CD4-positive, alpha-beta T cell (primary cell): ENCODE data around the gene PLP2. TPM values are rescaled to one million over a fixed set of nuclear protein-coding genes. Genes with fewer than 3 reads are reported as not detected.

Experiments used
- ATAC-seq: fragments of 200-7000 bp; cut with Tn5 transposase; one replicate; pipeline ENCODE4 v1.10.0; 2022; ENCODE audit warnings: mild to moderate bottlenecking; ENCODE audit not compliant: poor library complexity
- CTCF ChIA-PET: fragments of 350-600 bp; sonication (Branson Sonifier 250); formaldehyde crosslinking; loops from one replicate; lab custom pipeline; 2021; ENCODE audit warnings: antibody characterized with exemption, inconsistent platforms; lab: Charles Lee
- POLR2A ChIA-PET: fragments of 350-600 bp; sonication (Branson Sonifier 250); formaldehyde crosslinking; loops from one replicate; lab custom pipeline; 2021; ENCODE audit warnings: antibody characterized with exemption, inconsistent platforms; lab: Charles Lee
- DNase-seq, 14 experiments: peaks; one replicate each; pipeline ENCODE4 v3.0.0-alpha.2; 2013 to 2020; ENCODE audit warnings: mixed read lengths in 2 of 14
- H3K27ac ChIP-seq, 2 donors: one replicate each; pipeline versions ENCODE4 v1.5.1 to v1.7.0; 2013; ENCODE audit warnings: low read length in 2 of 2, low read depth in 1 of 2, mild to moderate bottlenecking in 1 of 2
- H3K27me3 ChIP-seq, 2 experiments: 1 replicate in 1 of 2; 2 replicates in 1 of 2; pipeline versions ENCODE4 v1.6.1 to v1.7.0; 2013; ENCODE audit warnings: low read length in 2 of 2, control low read depth in 1 of 2, mild to moderate bottlenecking in 1 of 2, moderate library complexity in 1 of 2; ENCODE audit not compliant: insufficient read depth in 2 of 2, control insufficient read depth in 1 of 2
- H3K36me3 ChIP-seq: one replicate; pipeline ENCODE4 v1.6.1; 2013; ENCODE audit warnings: low read length, control low read depth; ENCODE audit not compliant: insufficient read depth
- H3K4me1 ChIP-seq: one replicate; pipeline ENCODE4 v1.6.1; 2013; ENCODE audit warnings: low read length, control low read depth; ENCODE audit not compliant: insufficient read depth
- H3K4me3 ChIP-seq: one replicate; pipeline ENCODE4 v1.5.1; 2013; ENCODE audit warnings: mild to moderate bottlenecking, low read length, moderate library complexity
- H3K9me3 ChIP-seq, 2 experiments: 1 replicate in 1 of 2; 2 replicates in 1 of 2; pipeline versions ENCODE4 v1.6.1 to v1.7.0; 2013; ENCODE audit warnings: low read length in 2 of 2, mild to moderate bottlenecking in 2 of 2, control low read depth in 1 of 2, moderate library complexity in 1 of 2; ENCODE audit not compliant: control insufficient read depth in 1 of 2, insufficient read depth in 1 of 2
- H3K27ac Mint-ChIP-seq: one replicate; pipeline ENCODE4 v1.8.0; 2020; ENCODE audit warnings: mixed read lengths
- H3K27me3 Mint-ChIP-seq: one replicate; pipeline ENCODE4 v1.8.0; 2021; ENCODE audit warnings: mixed read lengths
- H3K36me3 Mint-ChIP-seq: one replicate; pipeline ENCODE4 v1.8.0; 2021; ENCODE audit warnings: low read depth, mixed read lengths
- H3K4me1 Mint-ChIP-seq: one replicate; pipeline ENCODE4 v1.8.0; 2021; ENCODE audit warnings: low read depth, mixed read lengths
- H3K4me3 Mint-ChIP-seq: one replicate; pipeline ENCODE4 v1.8.0; 2020; ENCODE audit warnings: mild to moderate bottlenecking, mixed read lengths
- H3K9me3 Mint-ChIP-seq: one replicate; pipeline ENCODE4 v1.8.0; 2020; ENCODE audit warnings: mixed read lengths
- CTCF ChIP-seq: fragments of 200-600 bp; IDR thresholded peaks from one replicate; pipeline ENCODE4 v1.8.0; 2022; ENCODE audit warnings: antibody characterized with exemption, mild to moderate bottlenecking
- intact Hi-C, 2 experiments: fragments of 100-400 bp; cut with DNase I in 1 of 2; cut with micrococcal nuclease in 1 of 2; formaldehyde crosslinking; loops; one replicate each; pipeline versions ENCODE4 v1.15.1 to v1.9.0; 2023 to 2025; cut with DNase I, micrococcal nuclease
- total RNA-seq, 174 experiments: library from RNA in 2 of 174; stranded (reverse) in 2 of 174; gene quantifications; one replicate each; pipeline ENCODE4 v1.2.3 and lab custom pipeline; 2021 to 2026

The PLP2 gene
- total RNA-seq, 2 experiments from 2014 or later = 124 to 128 TPM

DNA sequence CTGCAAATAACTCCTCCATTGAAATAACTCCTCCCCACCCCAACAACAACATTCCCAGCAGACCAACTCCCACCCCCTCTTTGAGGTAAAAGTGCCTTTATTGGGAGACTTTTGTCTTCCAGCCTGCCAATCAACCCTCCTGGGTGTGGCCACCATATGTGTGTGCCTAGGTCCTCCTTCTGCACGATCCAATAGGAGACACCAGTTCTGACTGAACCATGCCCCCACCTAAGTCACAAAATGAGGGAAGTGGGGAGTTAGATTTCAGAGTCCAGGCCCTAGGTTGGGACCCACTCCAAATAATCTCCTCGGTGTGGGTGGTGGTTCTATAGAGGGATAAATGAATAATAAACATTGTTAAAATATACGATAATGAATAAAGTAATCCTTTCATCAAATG lies 3.0 kb downstream of the PLP2 start:
- intact Hi-C loops = no loop called here
- Histone ChIP-seq H3K4me1 (peaks cover 29% of the 10 kb centered on the region), H3K27me3 (no peaks in the 10 kb centered on the region), H3K4me3 (no peak overlapping the region), H3K27ac (no peak overlapping the region), H3K9me3 (no peaks in the 10 kb centered on the region), H3K36me3 (peaks cover 38% of the 10 kb centered on the region)
- POLR2A ChIA-PET = interaction anchor here (1.0 kb wide), 1 partner anchor 8 kb away, joined by 4 read pairs; no protein-coding TSS in a partner anchor
- Mint-ChIP-seq H3K4me3 (no peak overlapping the region), H3K4me1 (peaks cover 21% of the 10 kb centered on the region), H3K9me3 (no peaks in the 10 kb centered on the region), H3K27ac (peak overlapping the region; percentile 33), H3K36me3 (peaks cover 43% of the 10 kb centered on the region), H3K27me3 (no peaks in the 10 kb centered on the region)
- DNase-seq (no peak), ATAC-seq (no peak)
- CTCF ChIA-PET = no interaction called here
- TF ChIP-seq CTCF = no peak

DNA sequence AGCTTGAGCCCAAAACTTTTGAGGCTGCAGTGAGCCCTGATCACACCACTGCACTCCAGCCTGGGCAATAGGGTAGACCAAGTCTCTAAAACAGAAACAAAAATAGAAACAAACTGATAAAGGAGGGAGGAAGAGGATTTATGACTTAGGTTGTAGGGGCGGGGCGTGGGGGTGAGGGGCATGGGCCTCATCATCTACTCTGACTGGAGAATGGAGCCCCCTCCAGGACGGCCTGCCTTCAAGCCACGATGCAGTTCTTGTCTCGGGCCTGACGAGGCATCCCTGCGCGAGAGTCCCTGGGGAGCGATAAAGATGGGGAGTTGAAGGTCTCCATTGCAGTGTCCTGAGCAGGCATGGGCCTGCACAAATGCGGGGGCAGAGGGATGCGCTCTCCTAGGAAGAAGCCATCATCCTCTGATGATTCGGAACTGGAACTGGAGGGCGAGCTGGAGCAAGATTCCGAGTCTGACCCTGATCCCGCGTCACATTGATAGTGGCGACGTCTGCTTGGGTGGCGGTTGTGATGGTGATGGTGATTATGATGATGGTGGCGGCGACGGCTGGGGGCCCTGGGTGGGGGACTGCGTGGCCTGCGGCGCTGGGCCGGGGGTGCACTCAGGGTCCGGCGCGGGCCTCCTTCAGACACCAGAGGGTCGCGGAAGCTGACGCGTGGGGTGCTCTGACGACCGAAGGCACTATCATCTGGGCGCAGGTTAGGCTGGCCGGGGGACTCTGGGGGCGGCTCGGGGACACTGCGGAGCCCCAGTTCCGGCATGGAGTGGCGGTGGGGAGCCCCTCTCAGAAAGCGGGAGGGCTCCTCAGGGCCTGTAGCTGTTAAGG lies 4.0 kb downstream of the PLP2 start:
- Histone ChIP-seq H3K36me3 (peaks cover 38% of the 10 kb centered on the region), H3K27ac (no peak overlapping the region), H3K27me3 (no peaks in the 10 kb centered on the region), H3K4me1 (peaks cover 29% of the 10 kb centered on the region), H3K4me3 (no peak overlapping the region), H3K9me3 (no peaks in the 10 kb centered on the region)
- H3K4me1 Mint-ChIP-seq = peaks cover 21% of the 10 kb centered on the region
- no peak for DNase-seq
- ChIA-PET CTCF (no interaction called here), POLR2A (interaction anchor here (1.0 kb wide), 1 partner anchor 9 kb away, joined by 4 read pairs; no protein-coding TSS in a partner anchor)
- no peak for ATAC-seq
- intact Hi-C loops = no loop called here
- H3K9me3 Mint-ChIP-seq = no peaks in the 10 kb centered on the region
- H3K36me3 Mint-ChIP-seq = peaks cover 47% of the 10 kb centered on the region
- H3K27me3 Mint-ChIP-seq = no peaks in the 10 kb centered on the region
- H3K27ac Mint-ChIP-seq = no peak overlapping the region
- TF ChIP-seq CTCF = no peak
- no peak overlapping the region for H3K4me3 Mint-ChIP-seq

DNA sequence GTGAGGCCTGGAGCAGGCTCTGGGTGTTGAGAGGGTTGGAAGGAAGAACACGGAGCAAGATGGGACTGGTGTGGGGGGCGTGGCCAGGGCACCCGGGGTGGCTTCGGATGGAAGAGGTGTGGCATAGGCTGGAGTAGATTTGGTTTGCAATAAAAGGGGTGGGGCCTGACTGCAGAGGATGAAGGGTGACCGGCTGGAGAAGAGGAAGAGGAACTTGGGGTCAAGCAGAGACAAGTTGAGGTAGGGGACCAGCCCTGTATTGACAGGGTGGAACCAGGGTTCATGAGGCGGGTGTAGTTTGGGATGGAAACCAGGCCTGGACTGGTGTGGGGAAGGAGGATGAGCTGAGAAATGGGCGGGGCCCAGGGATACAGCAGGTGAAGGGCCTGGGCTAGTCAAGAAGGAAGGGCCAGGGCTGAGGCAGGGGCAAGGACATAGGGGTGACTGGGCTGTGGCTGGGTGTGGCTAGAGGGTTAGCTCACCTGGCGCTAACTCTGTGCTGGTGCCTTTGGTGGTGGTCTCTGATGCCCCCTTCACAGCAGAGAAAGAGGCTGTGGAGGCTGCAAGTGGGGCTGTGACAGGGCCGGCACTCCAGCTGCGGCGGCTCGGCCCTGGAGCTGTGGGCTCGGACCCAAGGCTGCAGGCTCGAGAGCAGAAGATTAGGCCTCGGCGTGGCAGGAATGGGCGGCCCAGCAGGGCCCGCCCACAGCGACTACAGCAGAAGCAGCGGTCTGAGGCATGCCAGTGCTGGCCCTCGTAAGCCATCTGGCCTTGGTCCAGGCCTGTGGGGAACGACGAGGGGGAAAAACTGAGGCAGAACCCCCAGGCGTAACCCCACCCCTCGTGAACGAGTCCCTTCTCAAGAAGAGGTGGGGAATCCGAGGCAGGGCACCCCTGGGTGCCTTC lies 5.0 kb downstream of the PLP2 start:
- POLR2A ChIA-PET = interaction anchor here (1.0 kb wide), 2 partner anchors 10 to 21 kb away, joined by 3 to 6 read pairs; no protein-coding TSS in a partner anchor
- DNase-seq = peak in 3 of 14 experiments; percentile 15 to 39 (median 28)
- Mint-ChIP-seq H3K27ac (peak overlapping the region; percentile 33), H3K9me3 (no peaks in the 10 kb centered on the region), H3K4me1 (peaks cover 21% of the 10 kb centered on the region), H3K36me3 (peaks cover 51% of the 10 kb centered on the region), H3K27me3 (no peaks in the 10 kb centered on the region), H3K4me3 (no peak overlapping the region)
- no peaks in the 10 kb centered on the region for H3K27me3 ChIP-seq
- ATAC-seq = no peak
- peaks cover 25% of the 10 kb centered on the region for H3K4me1 ChIP-seq
- peaks cover 38% of the 10 kb centered on the region for H3K36me3 ChIP-seq
- intact Hi-C loops = no loop called here
- H3K27ac ChIP-seq = no peak overlapping the region
- no peak for TF ChIP-seq CTCF
- CTCF ChIA-PET = interaction anchor here (0.7 to 0.8 kb wide), 2 partner anchors 13 to 21 kb away, joined by 4 to 7 read pairs; no protein-coding TSS in a partner anchor
- H3K4me3 ChIP-seq = no peak overlapping the region
- H3K9me3 ChIP-seq = no peaks in the 10 kb centered on the region
